HCT116 (cell line): Measurements from ENCODE around the gene SHISA6. TPM values are rescaled to one million over a fixed set of nuclear protein-coding genes. Genes with fewer than 3 reads are reported as not detected.

Experiments
- ATAC-seq: fragments of 200-7000 bp; cut with Tn5 transposase; 2 replicates; pipeline ENCODE4 v1.9.1; 2020; ENCODE audit warnings: mild to moderate bottlenecking, moderate library complexity
- BruUV-seq: library from RNA; stranded (reverse); fragments of 400-500 nt; replicated peaks from 2 replicates; lab custom pipeline; 2021; lab: Mats Ljungman, UMichigan
- CTCF ChIA-PET: fragments of 300-600 bp; sonication (Branson Sonifier 250); formaldehyde crosslinking; loops from one replicate; lab custom pipeline; 2021; ENCODE audit warnings: antibody characterized with exemption; lab: Charles Lee
- POLR2A ChIA-PET: fragments of 300-600, 350-600 bp; sonication (Branson Sonifier 250); formaldehyde crosslinking; loops from one replicate; lab custom pipeline; 2021; ENCODE audit warnings: antibody characterized with exemption; lab: Charles Lee
- RAD21 ChIA-PET, 2 experiments: fragments of 300-600 bp; sonication (Branson Sonifier 250); formaldehyde crosslinking; loops; one replicate each; lab custom pipeline; 2023; ENCODE audit warnings: low total read pairs in 2 of 2; ENCODE audit not compliant: uncharacterized antibody in 2 of 2, unreplicated experiment in 2 of 2, low non-redundant PET in 1 of 2; lab: Charles Lee
- DNase-seq: peaks from one replicate; pipeline ENCODE4 v3.0.0-alpha.2; 2010; ENCODE audit warnings: low read depth, low spot score
- H2AFZ ChIP-seq: fragments of 200-600 bp; shearing (Covaris generic), sonication (generic); 2 replicates; pipeline ENCODE4 v1.6.1; 2017; ENCODE audit warnings: low read depth, mixed run types, mixed read lengths, antibody characterized with exemption, low read length; ENCODE audit not compliant: poor library complexity, severe bottlenecking
- H3K27ac ChIP-seq: 2 replicates; pipeline ENCODE4 v1.5.1; 2012; ENCODE audit warnings: low read depth, low read length
- H3K27me3 ChIP-seq: fragments of 200-600 bp; sonication (generic); 2 replicates; pipeline ENCODE4 v1.6.1; 2016; ENCODE audit warnings: mixed run types, low read length, mixed read lengths; ENCODE audit not compliant: insufficient read depth
- H3K36me3 ChIP-seq, 2 experiments: fragments of 200-500 bp in 1 of 2; fragments of 200-600 bp in 1 of 2; sonication (Bioruptor generic) in 1 of 2; sonication (generic) in 1 of 2; 2 replicates each; pipeline versions ENCODE4 v1.5.1 to v1.6.1; 2014 to 2016; ENCODE audit warnings: low read length in 2 of 2, inconsistent platforms in 1 of 2, mixed read lengths in 1 of 2, mixed run types in 1 of 2; ENCODE audit not compliant: insufficient read depth in 2 of 2, control insufficient read depth in 1 of 2
- H3K4me1 ChIP-seq, 2 experiments: fragments of 200-600 bp in 1 of 2; sonication (generic) in 1 of 2; 2 replicates each; pipeline versions ENCODE4 v1.5.1 to v1.6.1; 2012 to 2017; ENCODE audit warnings: low read length in 2 of 2, inconsistent platforms in 1 of 2, mild to moderate bottlenecking in 1 of 2, mixed read lengths in 1 of 2, mixed run types in 1 of 2, moderate library complexity in 1 of 2; ENCODE audit not compliant: insufficient read depth in 2 of 2, control insufficient read depth in 1 of 2
- H3K4me2 ChIP-seq: fragments of 200-600 bp; sonication (generic); 2 replicates; pipeline ENCODE4 v1.6.1; 2017; ENCODE audit warnings: mixed run types, low read length, mixed read lengths
- H3K4me3 ChIP-seq, 2 experiments: fragments of 200-600 bp in 1 of 2; sonication (generic) in 1 of 2; replicated peaks in 1 of 2; 2 replicates each; pipeline ENCODE4 v1.5.1; 2011 to 2016; ENCODE audit warnings: low read length in 2 of 2, control low read depth in 1 of 2, low read depth in 1 of 2, mild to moderate bottlenecking in 1 of 2, mixed read lengths in 1 of 2, mixed run types in 1 of 2
- H3K79me2 ChIP-seq: fragments of 200-600 bp; sonication (generic); 2 replicates; pipeline ENCODE4 v1.6.1; 2017; ENCODE audit warnings: mild to moderate bottlenecking, mixed run types, low read length, moderate library complexity, mixed read lengths; ENCODE audit not compliant: insufficient read depth
- H3K9ac ChIP-seq: fragments of 200-600 bp; sonication (generic); 2 replicates; pipeline ENCODE4 v1.6.1; 2016; ENCODE audit warnings: low read length, mixed read lengths
- H3K9me2 ChIP-seq: fragments of 200-600 bp; sonication (generic), shearing (Covaris generic); 2 replicates; pipeline ENCODE4 v1.6.1; 2017; ENCODE audit warnings: mixed run types, mild to moderate bottlenecking, moderate library complexity; ENCODE audit not compliant: insufficient read depth
- H3K9me3 ChIP-seq, 2 experiments: fragments of 200-500 bp in 1 of 2; fragments of 200-600 bp in 1 of 2; sonication (Bioruptor generic) in 1 of 2; sonication (generic) in 1 of 2; 2 replicates each; pipeline ENCODE4 v1.6.1; 2014 to 2017; ENCODE audit warnings: low read length in 2 of 2, mixed read lengths in 2 of 2, inconsistent platforms in 1 of 2, low read depth in 1 of 2, mild to moderate bottlenecking in 1 of 2, mixed run types in 1 of 2, moderate library complexity in 1 of 2; ENCODE audit not compliant: control insufficient read depth in 1 of 2, insufficient read depth in 1 of 2
- H4K20me1 ChIP-seq: fragments of 200-600 bp; sonication (generic), shearing (Covaris generic); 2 replicates; pipeline ENCODE4 v1.6.1; 2017; ENCODE audit warnings: mixed run types, mild to moderate bottlenecking, moderate library complexity; ENCODE audit not compliant: insufficient read depth
- CEBPB ChIP-seq: IDR thresholded peaks from 2 replicates; pipeline ENCODE4 v1.6.1; 2012; ENCODE audit warnings: low read depth
- EZH2 ChIP-seq: fragments of 200-600 bp; sonication (generic); IDR thresholded peaks from 2 replicates; pipeline ENCODE4 v1.6.1; 2017; ENCODE audit warnings: antibody characterized with exemption, mixed run types
- EZH2phosphoT487 ChIP-seq: fragments of 200-600 bp; IDR thresholded peaks from 2 replicates; pipeline ENCODE4 v1.6.1; 2018; ENCODE audit warnings: antibody characterized with exemption, borderline replicate concordance
- FOSL1 ChIP-seq: IDR thresholded peaks from 2 replicates; pipeline ENCODE4 v1.6.1; 2012; ENCODE audit warnings: low read depth
- POLR2AphosphoS5 ChIP-seq: IDR thresholded peaks from 2 replicates; pipeline ENCODE4 v1.6.1; 2011; ENCODE audit warnings: mild to moderate bottlenecking, low read depth, low read length, moderate library complexity
- RAD21 ChIP-seq: IDR thresholded peaks from 2 replicates; pipeline ENCODE4 v1.6.1; 2012; ENCODE audit warnings: low read depth, mild to moderate bottlenecking
- SIN3A ChIP-seq: IDR thresholded peaks from 2 replicates; pipeline ENCODE4 v1.6.1; 2012; ENCODE audit warnings: low read depth
- SRF ChIP-seq: IDR thresholded peaks from 2 replicates; pipeline ENCODE4 v1.6.1; 2012; ENCODE audit warnings: low read depth
- TCF7L2 ChIP-seq: IDR thresholded peaks from 2 replicates; pipeline ENCODE4 v1.7.0; 2011; ENCODE audit warnings: borderline replicate concordance, inconsistent platforms; ENCODE audit not compliant: insufficient read depth, insufficient read length; ENCODE audit errors: extremely low read depth
- intact Hi-C: fragments of 100-400 bp; cut with micrococcal nuclease; formaldehyde crosslinking; loops from 2 replicates; pipeline ENCODE4 v1.10.0; 2022
- total RNA-seq: library from RNA; stranded (reverse); gene quantifications from one replicate; pipeline ENCODE4 v1.2.1, GENCODE V29; 2021; ENCODE audit not compliant: unreplicated experiment
- TF ChIP-seq, protein P1 (sequence below): IDR thresholded peaks from 2 replicates; pipeline ENCODE4 v1.6.1; 2012
- TF ChIP-seq, protein P2 (sequence below), 3 experiments: fragments of 200-600 bp in 1 of 3; sonication (generic) in 1 of 3; IDR thresholded peaks in 2 of 3; conservative IDR thresholded peaks in 1 of 3; 2 replicates each; pipeline ENCODE4 v1.5.1; 2012 to 2017; ENCODE audit warnings: low read depth in 2 of 3, low read length in 2 of 3, antibody characterized with exemption in 1 of 3, borderline replicate concordance in 1 of 3, control low read depth in 1 of 3, mild to moderate bottlenecking in 1 of 3, mixed read lengths in 1 of 3, mixed run types in 1 of 3, moderate library complexity in 1 of 3; ENCODE audit not compliant: insufficient read depth in 1 of 3

SHISA6 gene
- total RNA-seq, 1 experiment from 2014 or later = not detected

GRCh38 chr17:11244776-11245175 is 3.8 kb downstream of the SHISA6 start:
- Histone ChIP-seq H3K27ac (no peak overlapping the region), H3K27me3 (no peaks in the 10 kb centered on the region), H3K4me1 (no peaks in the 10 kb centered on the region), H4K20me1 (no peaks in the 10 kb centered on the region), H3K9me2 (no peaks in the 10 kb centered on the region), H3K4me2 (no peak overlapping the region), H3K36me3 (no peaks in the 10 kb centered on the region), H3K9ac (no peak overlapping the region), H2AFZ (no peak overlapping the region), H3K79me2 (no peaks in the 10 kb centered on the region), H3K9me3 (peaks cover 0 to 18% of the 10 kb centered on the region in 2 experiments; a peak in 1 of 4 replicates), H3K4me3 (no peak overlapping the region)
- RAD21 ChIA-PET = no interaction called here
- no TSS peak for BruUV-seq
- POLR2A ChIA-PET = no interaction called here
- ATAC-seq (no peak), DNase-seq (no peak)
- intact Hi-C loops = no loop called here
- CTCF ChIA-PET = no interaction called here
- TF ChIP-seq SIN3A (no peak), EZH2 (no peak), POLR2AphosphoS5 (no peak), SRF (no peak), CEBPB (no peak), FOSL1 (no peak), RAD21 (no peak), TCF7L2 (no peak)
- TF ChIP-seq, protein P1, sequence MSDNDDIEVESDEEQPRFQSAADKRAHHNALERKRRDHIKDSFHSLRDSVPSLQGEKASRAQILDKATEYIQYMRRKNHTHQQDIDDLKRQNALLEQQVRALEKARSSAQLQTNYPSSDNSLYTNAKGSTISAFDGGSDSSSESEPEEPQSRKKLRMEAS = no peak

DNA sequence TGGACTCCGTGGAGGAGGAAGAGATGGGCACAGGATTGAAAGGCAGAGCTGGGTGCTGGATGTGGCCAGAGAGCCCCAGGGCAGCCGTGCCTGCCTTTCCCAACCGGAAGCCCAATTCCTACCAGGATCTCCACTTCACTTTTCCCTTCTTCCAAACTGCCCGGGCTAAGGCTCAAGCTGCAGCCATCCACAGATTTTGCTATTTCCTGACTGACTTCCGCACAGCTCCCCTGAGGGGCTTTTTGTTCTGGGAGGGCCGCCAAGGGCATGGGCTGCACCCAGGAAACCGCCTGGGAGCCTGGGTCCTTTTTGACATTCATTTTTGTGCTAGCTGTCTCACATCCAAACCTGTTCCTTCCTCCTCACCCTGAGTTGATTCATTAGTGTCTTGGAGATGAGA is 4.2 kb downstream of the SHISA6 start:
- ChIA-PET RAD21 (no interaction called here), POLR2A (no interaction called here), CTCF (no interaction called here)
- TF ChIP-seq EZH2phosphoT487 = no peak
- TF ChIP-seq, protein P2, sequence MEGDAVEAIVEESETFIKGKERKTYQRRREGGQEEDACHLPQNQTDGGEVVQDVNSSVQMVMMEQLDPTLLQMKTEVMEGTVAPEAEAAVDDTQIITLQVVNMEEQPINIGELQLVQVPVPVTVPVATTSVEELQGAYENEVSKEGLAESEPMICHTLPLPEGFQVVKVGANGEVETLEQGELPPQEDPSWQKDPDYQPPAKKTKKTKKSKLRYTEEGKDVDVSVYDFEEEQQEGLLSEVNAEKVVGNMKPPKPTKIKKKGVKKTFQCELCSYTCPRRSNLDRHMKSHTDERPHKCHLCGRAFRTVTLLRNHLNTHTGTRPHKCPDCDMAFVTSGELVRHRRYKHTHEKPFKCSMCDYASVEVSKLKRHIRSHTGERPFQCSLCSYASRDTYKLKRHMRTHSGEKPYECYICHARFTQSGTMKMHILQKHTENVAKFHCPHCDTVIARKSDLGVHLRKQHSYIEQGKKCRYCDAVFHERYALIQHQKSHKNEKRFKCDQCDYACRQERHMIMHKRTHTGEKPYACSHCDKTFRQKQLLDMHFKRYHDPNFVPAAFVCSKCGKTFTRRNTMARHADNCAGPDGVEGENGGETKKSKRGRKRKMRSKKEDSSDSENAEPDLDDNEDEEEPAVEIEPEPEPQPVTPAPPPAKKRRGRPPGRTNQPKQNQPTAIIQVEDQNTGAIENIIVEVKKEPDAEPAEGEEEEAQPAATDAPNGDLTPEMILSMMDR (IDR thresholded peaks at IDR 0.05 in 2 of 3, conservative IDR thresholded peaks at IDR 0.05 in 1 of 3; ENCODE audit: borderline replicate concordance in 1 of 3, insufficient read depth in 1 of 3, low read depth in 2 of 3, low read length in 2 of 3) = no peak
- Histone ChIP-seq H3K27ac (no peak overlapping the region), H4K20me1 (no peaks in the 10 kb centered on the region), H3K9ac (no peak overlapping the region), H2AFZ (no peak overlapping the region), H3K79me2 (no peaks in the 10 kb centered on the region), H3K4me2 (no peak overlapping the region), H3K9me3 (peaks cover 0 to 21% of the 10 kb centered on the region in 2 experiments; a peak in 1 of 4 replicates), H3K9me2 (no peaks in the 10 kb centered on the region), H3K36me3 (no peaks in the 10 kb centered on the region), H3K4me1 (no peaks in the 10 kb centered on the region), H3K27me3 (no peaks in the 10 kb centered on the region), H3K4me3 (no peak overlapping the region)
- ATAC-seq = no peak
- intact Hi-C loops = no loop called here
- no peak for DNase-seq
- BruUV-seq = no TSS peak
